ENCODE data around the gene APP.

- TF ChIP-seq CTCF (IDR thresholded peaks at IDR 0.05): no peak
- no peak for TF ChIP-seq POLR2A (IDR thresholded peaks at IDR 0.05)
Measured at GRCh38 chr21:26087223-26087918, 83.2 kb downstream of the APP start.
